HCT116 (cell line): ENCODE measurements around the gene IL19. TPM values are rescaled to one million over a fixed set of nuclear protein-coding genes. Genes with fewer than 3 reads are reported as not detected.

Experiments used
- ATAC-seq: fragments of 200-7000 bp; cut with Tn5 transposase; 2 replicates; pipeline ENCODE4 v1.9.1; 2020; ENCODE audit warnings: mild to moderate bottlenecking, moderate library complexity
- BruUV-seq: library from RNA; stranded (reverse); fragments of 400-500 nt; replicated peaks from 2 replicates; lab custom pipeline; 2021; lab: Mats Ljungman, UMichigan
- CTCF ChIA-PET: fragments of 300-600 bp; sonication (Branson Sonifier 250); formaldehyde crosslinking; loops from one replicate; lab custom pipeline; 2021; ENCODE audit warnings: antibody characterized with exemption; lab: Charles Lee
- POLR2A ChIA-PET: fragments of 300-600, 350-600 bp; sonication (Branson Sonifier 250); formaldehyde crosslinking; loops from one replicate; lab custom pipeline; 2021; ENCODE audit warnings: antibody characterized with exemption; lab: Charles Lee
- RAD21 ChIA-PET, 2 experiments: fragments of 300-600 bp; sonication (Branson Sonifier 250); formaldehyde crosslinking; loops; one replicate each; lab custom pipeline; 2023; ENCODE audit warnings: low total read pairs in 2 of 2; ENCODE audit not compliant: uncharacterized antibody in 2 of 2, unreplicated experiment in 2 of 2, low non-redundant PET in 1 of 2; lab: Charles Lee
- DNase-seq: peaks from one replicate; pipeline ENCODE4 v3.0.0-alpha.2; 2010; ENCODE audit warnings: low read depth, low spot score
- H2AFZ ChIP-seq: fragments of 200-600 bp; shearing (Covaris generic), sonication (generic); 2 replicates; pipeline ENCODE4 v1.6.1; 2017; ENCODE audit warnings: low read depth, mixed run types, mixed read lengths, antibody characterized with exemption, low read length; ENCODE audit not compliant: poor library complexity, severe bottlenecking
- H3K27ac ChIP-seq: 2 replicates; pipeline ENCODE4 v1.5.1; 2012; ENCODE audit warnings: low read depth, low read length
- H3K27me3 ChIP-seq: fragments of 200-600 bp; sonication (generic); 2 replicates; pipeline ENCODE4 v1.6.1; 2016; ENCODE audit warnings: mixed run types, low read length, mixed read lengths; ENCODE audit not compliant: insufficient read depth
- H3K36me3 ChIP-seq, 2 experiments: fragments of 200-500 bp in 1 of 2; fragments of 200-600 bp in 1 of 2; sonication (Bioruptor generic) in 1 of 2; sonication (generic) in 1 of 2; 2 replicates each; pipeline versions ENCODE4 v1.5.1 to v1.6.1; 2014 to 2016; ENCODE audit warnings: low read length in 2 of 2, inconsistent platforms in 1 of 2, mixed read lengths in 1 of 2, mixed run types in 1 of 2; ENCODE audit not compliant: insufficient read depth in 2 of 2, control insufficient read depth in 1 of 2
- H3K4me1 ChIP-seq, 2 experiments: fragments of 200-600 bp in 1 of 2; sonication (generic) in 1 of 2; 2 replicates each; pipeline versions ENCODE4 v1.5.1 to v1.6.1; 2012 to 2017; ENCODE audit warnings: low read length in 2 of 2, inconsistent platforms in 1 of 2, mild to moderate bottlenecking in 1 of 2, mixed read lengths in 1 of 2, mixed run types in 1 of 2, moderate library complexity in 1 of 2; ENCODE audit not compliant: insufficient read depth in 2 of 2, control insufficient read depth in 1 of 2
- H3K4me2 ChIP-seq: fragments of 200-600 bp; sonication (generic); 2 replicates; pipeline ENCODE4 v1.6.1; 2017; ENCODE audit warnings: mixed run types, low read length, mixed read lengths
- H3K4me3 ChIP-seq, 2 experiments: fragments of 200-600 bp in 1 of 2; sonication (generic) in 1 of 2; replicated peaks in 1 of 2; 2 replicates each; pipeline ENCODE4 v1.5.1; 2011 to 2016; ENCODE audit warnings: low read length in 2 of 2, control low read depth in 1 of 2, low read depth in 1 of 2, mild to moderate bottlenecking in 1 of 2, mixed read lengths in 1 of 2, mixed run types in 1 of 2
- H3K79me2 ChIP-seq: fragments of 200-600 bp; sonication (generic); 2 replicates; pipeline ENCODE4 v1.6.1; 2017; ENCODE audit warnings: mild to moderate bottlenecking, mixed run types, low read length, moderate library complexity, mixed read lengths; ENCODE audit not compliant: insufficient read depth
- H3K9ac ChIP-seq: fragments of 200-600 bp; sonication (generic); 2 replicates; pipeline ENCODE4 v1.6.1; 2016; ENCODE audit warnings: low read length, mixed read lengths
- H3K9me2 ChIP-seq: fragments of 200-600 bp; sonication (generic), shearing (Covaris generic); 2 replicates; pipeline ENCODE4 v1.6.1; 2017; ENCODE audit warnings: mixed run types, mild to moderate bottlenecking, moderate library complexity; ENCODE audit not compliant: insufficient read depth
- H3K9me3 ChIP-seq, 2 experiments: fragments of 200-500 bp in 1 of 2; fragments of 200-600 bp in 1 of 2; sonication (Bioruptor generic) in 1 of 2; sonication (generic) in 1 of 2; 2 replicates each; pipeline ENCODE4 v1.6.1; 2014 to 2017; ENCODE audit warnings: low read length in 2 of 2, mixed read lengths in 2 of 2, inconsistent platforms in 1 of 2, low read depth in 1 of 2, mild to moderate bottlenecking in 1 of 2, mixed run types in 1 of 2, moderate library complexity in 1 of 2; ENCODE audit not compliant: control insufficient read depth in 1 of 2, insufficient read depth in 1 of 2
- H4K20me1 ChIP-seq: fragments of 200-600 bp; sonication (generic), shearing (Covaris generic); 2 replicates; pipeline ENCODE4 v1.6.1; 2017; ENCODE audit warnings: mixed run types, mild to moderate bottlenecking, moderate library complexity; ENCODE audit not compliant: insufficient read depth
- CBX3 ChIP-seq: IDR thresholded peaks from 2 replicates; pipeline ENCODE4 v1.6.1; 2012; ENCODE audit warnings: low read depth
- EGR1 ChIP-seq: IDR thresholded peaks from 2 replicates; pipeline ENCODE4 v1.6.1; 2012; ENCODE audit warnings: low read depth
- JUND ChIP-seq: IDR thresholded peaks from 2 replicates; pipeline ENCODE4 v1.6.1; 2012
- RAD21 ChIP-seq: IDR thresholded peaks from 2 replicates; pipeline ENCODE4 v1.6.1; 2012; ENCODE audit warnings: low read depth, mild to moderate bottlenecking
- SIN3A ChIP-seq: IDR thresholded peaks from 2 replicates; pipeline ENCODE4 v1.6.1; 2012; ENCODE audit warnings: low read depth
- SRF ChIP-seq: IDR thresholded peaks from 2 replicates; pipeline ENCODE4 v1.6.1; 2012; ENCODE audit warnings: low read depth
- ZFX ChIP-seq: fragments of 450-650 bp; IDR thresholded peaks from 2 replicates; pipeline ENCODE4 v1.6.1; 2017
- intact Hi-C: fragments of 100-400 bp; cut with micrococcal nuclease; formaldehyde crosslinking; loops from 2 replicates; pipeline ENCODE4 v1.10.0; 2022
- total RNA-seq: library from RNA; stranded (reverse); gene quantifications from one replicate; pipeline ENCODE4 v1.2.1, GENCODE V29; 2021; ENCODE audit not compliant: unreplicated experiment
- TF ChIP-seq, protein P1 (sequence below), 3 experiments: fragments of 200-600 bp in 1 of 3; sonication (generic) in 1 of 3; IDR thresholded peaks in 2 of 3; conservative IDR thresholded peaks in 1 of 3; 2 replicates each; pipeline ENCODE4 v1.5.1; 2012 to 2017; ENCODE audit warnings: low read depth in 2 of 3, low read length in 2 of 3, antibody characterized with exemption in 1 of 3, borderline replicate concordance in 1 of 3, control low read depth in 1 of 3, mild to moderate bottlenecking in 1 of 3, mixed read lengths in 1 of 3, mixed run types in 1 of 3, moderate library complexity in 1 of 3; ENCODE audit not compliant: insufficient read depth in 1 of 3
- TF ChIP-seq, protein P2 (sequence below): IDR thresholded peaks from 2 replicates; pipeline ENCODE4 v1.6.1; 2012

The IL19 gene
- total RNA-seq, 1 experiment from 2014 or later, result not detected

DNA sequence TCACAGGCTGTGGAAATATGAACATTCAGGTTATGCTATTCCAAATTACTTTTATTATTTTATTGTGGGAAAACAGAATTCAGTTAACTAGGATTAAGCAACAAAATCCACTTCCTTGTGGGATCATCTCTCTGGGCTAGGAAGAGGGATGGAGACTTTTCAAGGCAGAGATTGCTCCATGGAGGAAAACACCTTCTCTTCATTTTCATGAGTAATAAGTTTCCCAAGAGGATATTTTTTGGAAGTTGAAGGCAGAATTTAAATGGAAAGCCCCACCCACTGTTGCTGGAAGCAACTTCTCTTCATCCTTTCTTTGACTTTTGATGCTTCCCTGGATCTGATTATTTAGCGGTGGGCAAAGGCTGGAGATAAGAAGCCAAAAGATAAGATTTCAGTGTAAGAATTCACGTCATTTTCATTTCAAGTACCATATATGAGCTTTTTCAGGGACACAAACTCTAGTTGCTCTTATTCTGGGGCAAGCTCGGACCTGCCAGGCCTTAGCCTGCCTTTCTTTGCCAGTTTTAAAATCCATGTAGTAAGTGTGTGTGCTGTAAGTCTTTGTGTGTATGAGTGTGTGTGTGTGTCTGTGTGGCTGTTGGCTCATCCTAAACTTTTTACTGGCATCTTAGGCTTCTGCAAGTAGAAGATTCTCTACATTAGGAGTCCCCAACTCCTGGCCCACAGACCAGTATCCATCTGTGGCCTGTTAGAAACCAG, 114.9 kb downstream of the IL19 start (continued):
- TF ChIP-seq SRF, result no peak
- TF ChIP-seq, protein P1, sequence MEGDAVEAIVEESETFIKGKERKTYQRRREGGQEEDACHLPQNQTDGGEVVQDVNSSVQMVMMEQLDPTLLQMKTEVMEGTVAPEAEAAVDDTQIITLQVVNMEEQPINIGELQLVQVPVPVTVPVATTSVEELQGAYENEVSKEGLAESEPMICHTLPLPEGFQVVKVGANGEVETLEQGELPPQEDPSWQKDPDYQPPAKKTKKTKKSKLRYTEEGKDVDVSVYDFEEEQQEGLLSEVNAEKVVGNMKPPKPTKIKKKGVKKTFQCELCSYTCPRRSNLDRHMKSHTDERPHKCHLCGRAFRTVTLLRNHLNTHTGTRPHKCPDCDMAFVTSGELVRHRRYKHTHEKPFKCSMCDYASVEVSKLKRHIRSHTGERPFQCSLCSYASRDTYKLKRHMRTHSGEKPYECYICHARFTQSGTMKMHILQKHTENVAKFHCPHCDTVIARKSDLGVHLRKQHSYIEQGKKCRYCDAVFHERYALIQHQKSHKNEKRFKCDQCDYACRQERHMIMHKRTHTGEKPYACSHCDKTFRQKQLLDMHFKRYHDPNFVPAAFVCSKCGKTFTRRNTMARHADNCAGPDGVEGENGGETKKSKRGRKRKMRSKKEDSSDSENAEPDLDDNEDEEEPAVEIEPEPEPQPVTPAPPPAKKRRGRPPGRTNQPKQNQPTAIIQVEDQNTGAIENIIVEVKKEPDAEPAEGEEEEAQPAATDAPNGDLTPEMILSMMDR (IDR thresholded peaks at IDR 0.05 in 2 of 3, conservative IDR thresholded peaks at IDR 0.05 in 1 of 3; ENCODE audit: borderline replicate concordance in 1 of 3, insufficient read depth in 1 of 3, low read depth in 2 of 3, low read length in 2 of 3), result no peak
- no peak for TF ChIP-seq RAD21
- TF ChIP-seq, protein P2, sequence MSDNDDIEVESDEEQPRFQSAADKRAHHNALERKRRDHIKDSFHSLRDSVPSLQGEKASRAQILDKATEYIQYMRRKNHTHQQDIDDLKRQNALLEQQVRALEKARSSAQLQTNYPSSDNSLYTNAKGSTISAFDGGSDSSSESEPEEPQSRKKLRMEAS, result no peak
- TF ChIP-seq ZFX, result no peak
- no peak for TF ChIP-seq CBX3
- TF ChIP-seq JUND, result no peak

DNA sequence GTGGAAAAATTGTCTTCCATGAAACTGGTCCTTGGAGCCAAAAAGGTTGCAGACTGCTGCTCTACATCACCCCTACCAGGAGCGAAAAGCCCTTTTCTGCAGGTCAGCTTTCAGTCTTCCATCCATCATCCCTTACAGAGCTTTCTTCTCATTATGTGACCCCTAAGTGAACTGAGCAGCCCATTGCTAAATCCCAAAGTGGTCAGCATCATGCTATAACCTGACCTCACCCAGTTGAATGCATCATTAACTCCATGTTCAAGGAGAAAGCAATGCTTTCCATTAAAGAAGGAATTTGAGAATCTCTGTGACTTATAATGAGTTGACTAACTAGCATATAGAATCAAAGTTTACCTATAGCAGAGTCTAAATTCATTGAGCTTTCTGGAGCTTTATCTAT, 116.3 kb downstream of the IL19 start:
- no TSS peak for BruUV-seq
- ChIA-PET CTCF (no interaction called here), RAD21 (no interaction called here), POLR2A (no interaction called here)
- intact Hi-C loops, result no loop called here
- no peaks in the 10 kb centered on the region for H3K4me1 ChIP-seq
- no peaks in the 10 kb centered on the region for H3K9me2 ChIP-seq
- H3K9ac ChIP-seq, result no peak overlapping the region
- no peaks in the 10 kb centered on the region for H4K20me1 ChIP-seq
- no peak overlapping the region for H3K4me3 ChIP-seq
- no peak for DNase-seq
- H3K9me3 ChIP-seq, result no peaks in the 10 kb centered on the region
- H3K27ac ChIP-seq, result no peak overlapping the region
- no peaks in the 10 kb centered on the region for H3K36me3 ChIP-seq
- TF ChIP-seq SIN3A (no peak), EGR1 (no peak)
- H3K27me3 ChIP-seq, result no peaks in the 10 kb centered on the region
- no peak for ATAC-seq
- H2AFZ ChIP-seq, result no peak overlapping the region
- H3K4me2 ChIP-seq, result no peak overlapping the region
- no peaks in the 10 kb centered on the region for H3K79me2 ChIP-seq
